ENCODE measurements around the gene MXRA7.

GRCh38 chr17:76744747-76745146, 34.0 kb upstream of the MXRA7 start:
- TF ChIP-seq MAX (IDR thresholded peaks at IDR 0.05; ENCODE audit: low read depth) (no peak), CTCF (IDR thresholded peaks at IDR 0.05) (no peak), JUND (IDR thresholded peaks at IDR 0.05) (no peak), GABPA (IDR thresholded peaks at IDR 0.05; ENCODE audit: low read depth) (no peak), CHD2 (IDR thresholded peaks at IDR 0.05; ENCODE audit: low read length, partially characterized antibody) (no peak), NRF1 (IDR thresholded peaks at IDR 0.05; ENCODE audit: low read depth, low read length) (no peak), POLR2AphosphoS5 (IDR thresholded peaks at IDR 0.05; ENCODE audit: low read depth, low read length) (no peak)

Data from SK-N-SH (cell line).